Left lobe of liver (tissue), 2 donors: ENCODE measurements around the gene CPZ. TPM values are rescaled to one million over a fixed set of nuclear protein-coding genes. Genes with fewer than 3 reads are reported as not detected.

Experiments used
- ATAC-seq: fragments of 200-7000 bp; cut with Tn5 transposase; one replicate; pipeline ENCODE4 v1.9.1; 2020; ENCODE audit warnings: mild to moderate bottlenecking, moderate library complexity
- DNase-seq: peaks from one replicate; pipeline ENCODE4 v3.0.0-alpha.2; 2020; ENCODE audit warnings: low spot score
- total RNA-seq: library from RNA; stranded (reverse); gene quantifications from one replicate; pipeline ENCODE4 v1.2.1, GENCODE V29; 2021
- donor health status: DM: no; HTN: no; CAD: no; lungs with moderate emphysema.
- donor health status: DM: no; HTN: yes; CAD: no.

Gene CPZ
- total RNA-seq: 0.45 TPM

DNA sequence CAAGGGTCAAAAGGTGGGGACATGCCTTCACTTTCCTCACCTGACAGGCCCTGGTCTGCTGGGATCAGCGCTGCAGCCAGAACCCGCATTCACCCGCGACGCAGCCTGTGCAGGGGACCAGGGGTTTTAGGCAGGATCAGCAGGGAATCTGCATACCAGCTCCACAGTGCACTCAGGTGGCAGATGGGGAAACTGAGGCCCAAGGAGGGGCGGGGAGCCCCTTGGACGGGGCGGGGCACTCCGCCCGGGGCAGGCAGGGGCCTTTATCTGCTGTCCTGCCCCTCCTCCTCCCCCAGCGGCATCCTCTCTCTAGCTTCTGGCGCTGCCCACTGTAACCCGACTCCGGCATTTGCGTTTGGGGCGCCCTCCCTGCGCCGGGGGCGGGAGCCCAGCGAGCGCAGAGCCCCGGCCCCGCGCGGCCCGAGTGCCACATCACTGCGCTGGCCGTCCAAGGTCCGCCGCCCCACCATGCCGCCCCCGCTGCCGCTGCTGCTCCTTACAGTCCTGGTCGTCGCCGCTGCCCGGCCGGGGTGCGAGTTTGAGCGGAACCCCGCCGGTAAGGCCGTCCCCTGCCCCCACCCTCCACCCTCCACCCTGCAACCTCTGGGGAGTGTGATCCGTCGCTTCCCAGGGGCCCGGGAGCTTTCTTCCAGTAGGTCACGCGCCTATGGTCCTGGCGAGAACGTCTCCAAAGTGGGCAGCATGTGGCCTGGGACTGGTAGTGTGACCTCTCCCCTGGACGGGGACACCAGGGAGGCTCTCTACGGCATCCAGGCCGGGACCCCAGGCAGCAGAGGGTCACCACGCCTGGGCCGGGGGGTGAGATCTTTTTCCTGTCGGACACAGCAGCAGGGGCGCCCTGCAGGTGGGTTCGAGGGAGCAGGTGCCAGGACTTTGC is at the start of gene CPZ:
Gene CPZ, plus strand, starts transcription at position 400 of the 898 bp plus-strand sequence. Its CDS starts 69 bp downstream, at position 469.
- no peak for ATAC-seq

DNA sequence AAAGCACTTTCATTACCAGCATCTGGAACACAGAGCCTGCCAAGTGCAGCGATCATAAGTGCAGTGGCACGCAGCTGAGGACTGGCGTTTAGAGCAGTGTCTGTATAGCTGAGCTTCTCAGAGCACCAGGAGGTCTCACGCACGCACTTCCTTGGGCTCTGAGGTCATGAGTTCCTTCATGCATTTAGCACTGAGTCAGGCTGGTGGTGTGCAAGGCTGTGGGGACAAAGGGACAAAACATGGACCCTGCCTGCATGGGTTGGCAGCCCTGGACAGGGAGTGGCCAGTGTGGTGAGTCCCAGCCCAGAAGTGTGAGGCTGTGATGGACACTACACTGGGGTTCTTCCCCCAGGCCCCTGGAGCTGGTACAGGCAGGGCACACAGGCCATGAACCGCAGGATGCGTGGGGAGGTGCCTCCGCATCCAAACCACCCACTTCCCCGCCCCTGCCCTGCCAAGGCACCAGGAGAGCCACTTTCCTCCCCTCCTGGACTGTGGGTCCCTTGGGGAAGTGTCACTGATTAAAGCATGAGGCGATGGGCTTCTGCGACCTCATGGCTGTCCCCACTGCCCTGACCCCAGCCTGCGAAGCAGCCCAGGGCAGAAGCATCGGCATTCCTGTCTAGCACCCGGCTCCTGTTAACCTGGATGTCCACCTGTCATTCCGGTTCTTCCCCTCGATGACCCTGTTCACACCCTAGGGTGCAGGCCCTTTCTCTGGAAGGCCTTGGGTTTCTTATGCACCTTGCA is 49.6 kb upstream of the CPZ start:
- ATAC-seq (no peak), DNase-seq (no peak)

More for the DNA sequence above, at the start of gene CPZ:
- DNase-seq: no peak

DNA sequence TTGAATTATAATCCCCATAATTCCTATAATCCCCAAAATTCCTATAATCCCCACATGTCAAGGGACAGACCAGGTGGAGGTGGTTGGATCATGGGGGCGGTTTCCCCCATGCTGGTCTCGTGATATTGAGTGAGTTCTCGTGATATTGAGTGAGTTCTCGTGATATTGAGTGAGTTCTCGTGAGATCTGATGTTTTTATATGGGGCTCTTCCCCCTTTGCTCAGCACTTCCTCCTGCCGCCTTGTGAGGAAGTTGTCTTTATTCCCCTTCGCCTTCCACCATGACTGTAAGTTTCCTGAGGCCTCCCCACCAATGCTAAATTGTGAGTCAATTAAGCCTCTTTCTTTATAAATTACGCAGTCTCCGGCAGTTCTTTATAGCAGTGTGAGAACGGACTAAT is 48.9 kb upstream of the CPZ start:
- ATAC-seq (no peak), DNase-seq (no peak)

DNA sequence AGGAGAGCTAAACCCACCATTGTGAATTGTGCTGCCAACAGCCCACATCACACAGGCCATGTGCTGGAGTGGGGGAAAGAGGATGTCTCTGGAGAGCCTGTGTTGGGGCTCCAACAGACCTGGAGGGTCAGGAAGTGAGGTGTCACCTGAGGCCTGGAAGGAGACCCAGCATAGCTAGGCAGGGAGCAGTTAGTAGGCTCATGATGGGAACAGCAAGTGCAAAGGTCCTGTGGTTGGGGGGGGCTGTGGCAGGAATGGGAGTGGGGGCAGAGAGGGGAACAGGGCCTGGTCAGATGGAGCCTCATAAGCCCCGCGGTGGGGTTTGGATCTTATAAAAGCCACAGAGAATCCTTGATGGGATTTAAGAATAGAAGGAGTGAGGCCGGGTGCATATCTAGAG is 48.3 kb upstream of the CPZ start:
- no peak for DNase-seq
- ATAC-seq: no peak

DNA sequence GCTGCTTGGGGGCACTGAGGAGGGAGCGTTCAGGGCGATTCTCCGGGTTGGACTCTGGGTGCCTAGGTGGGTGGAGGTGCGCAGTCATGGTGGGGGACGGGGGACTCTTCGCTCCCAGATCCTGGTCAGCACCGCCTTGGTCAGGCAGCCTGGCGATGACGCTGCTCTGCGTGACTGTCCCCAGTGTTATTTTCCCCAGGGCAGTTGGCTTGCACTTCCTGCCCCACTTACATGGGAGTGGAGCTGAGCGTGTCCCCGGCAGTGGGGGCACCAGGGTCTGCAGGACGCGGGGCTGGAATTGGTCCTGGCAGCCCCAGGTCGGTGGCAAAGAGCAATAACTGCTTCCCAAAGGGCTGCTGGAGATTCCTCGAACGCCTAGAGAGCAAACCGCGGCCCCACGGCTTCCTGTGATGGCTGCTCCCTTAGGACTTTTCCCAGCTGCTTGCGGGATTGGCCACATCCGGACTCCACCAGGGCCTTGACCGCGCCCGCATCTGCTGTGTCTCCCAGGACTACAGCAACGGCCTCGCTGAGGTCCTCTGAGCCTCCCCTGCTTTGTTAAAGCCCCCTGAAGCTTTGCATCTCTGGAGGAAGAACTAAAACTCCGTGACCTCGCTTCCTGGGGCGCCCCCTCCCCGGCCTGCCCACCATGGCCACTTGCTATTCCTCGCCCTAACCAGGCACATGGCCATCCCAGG is 47.7 kb upstream of the CPZ start:
- no peak for ATAC-seq
- no peak for DNase-seq

DNA sequence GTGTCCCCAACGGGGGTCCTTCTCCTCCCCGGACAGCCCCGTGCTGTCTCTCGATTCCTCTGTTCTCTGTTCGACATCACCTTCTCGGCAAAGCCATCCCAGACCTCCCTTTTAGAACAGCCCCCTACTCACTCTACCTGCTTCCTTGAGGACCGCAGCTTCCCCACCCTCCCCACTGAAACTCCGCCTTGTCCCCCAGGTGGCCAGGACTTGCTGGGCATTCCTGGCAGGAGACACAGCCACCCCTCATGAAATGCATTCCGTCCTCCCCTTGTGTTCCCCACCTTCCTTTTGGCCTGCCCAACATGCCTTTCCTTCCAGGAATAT is 47.2 kb upstream of the CPZ start:
- no peak for ATAC-seq

DNA sequence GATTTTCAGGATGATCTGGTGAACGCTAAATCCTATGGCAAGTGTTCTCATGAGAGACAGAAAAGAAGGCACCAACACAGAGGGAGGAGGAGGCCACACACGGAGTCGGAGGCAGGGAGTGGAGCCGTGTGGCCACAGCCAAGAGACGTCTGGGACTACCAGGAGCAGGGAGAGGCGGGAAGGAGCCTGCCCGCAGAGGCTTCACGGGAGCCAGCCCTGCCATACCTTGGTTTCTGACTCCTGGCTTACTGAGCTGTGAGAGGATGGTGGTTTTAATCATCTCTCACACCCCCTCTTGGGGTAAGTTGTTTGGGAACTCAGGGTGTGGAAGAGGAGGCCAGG is 45.8 kb upstream of the CPZ start:
- ATAC-seq: no peak
- no peak for DNase-seq

More for the DNA sequence above, 47.2 kb upstream of the CPZ start:
- no peak for DNase-seq

DNA sequence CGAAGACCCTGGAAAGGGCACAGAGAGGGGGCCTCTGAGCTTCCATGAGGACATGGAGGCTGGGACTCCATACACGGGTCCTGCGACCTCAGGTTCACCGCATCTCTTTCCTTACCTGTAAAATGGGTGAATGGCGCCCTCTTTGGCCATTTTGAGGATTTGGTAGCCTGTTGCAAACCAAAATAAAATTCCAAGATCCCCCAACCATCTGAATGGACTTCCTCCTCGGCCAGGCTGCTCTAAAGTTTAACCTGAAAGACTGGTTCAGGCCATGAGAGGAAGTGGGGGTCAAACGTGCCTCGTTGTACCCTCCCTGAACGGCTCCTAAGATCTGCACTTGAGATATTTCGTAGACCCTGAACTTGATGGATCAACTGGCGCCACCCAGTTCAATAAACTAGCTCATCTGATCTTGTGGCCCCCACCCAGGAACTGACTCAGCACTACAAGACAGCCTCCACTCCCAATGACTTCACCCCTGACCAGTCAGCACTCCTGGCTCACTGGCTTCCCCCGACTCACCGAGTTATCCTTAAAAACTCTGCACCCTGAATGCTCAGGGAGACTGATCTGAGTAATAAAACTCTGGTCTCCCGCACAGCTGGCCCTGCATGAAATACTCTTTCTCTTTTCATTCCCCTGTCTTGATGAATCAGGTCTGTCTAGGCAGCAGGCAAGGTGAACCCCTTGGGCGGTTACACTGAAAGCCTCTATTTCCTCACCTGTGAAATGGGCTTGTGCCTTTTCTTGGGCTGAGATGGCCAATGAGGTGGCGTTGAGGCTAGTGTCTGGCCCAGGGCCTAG is 45.3 kb upstream of the CPZ start:
- DNase-seq (no peak), ATAC-seq (peak; percentile 23)

DNA sequence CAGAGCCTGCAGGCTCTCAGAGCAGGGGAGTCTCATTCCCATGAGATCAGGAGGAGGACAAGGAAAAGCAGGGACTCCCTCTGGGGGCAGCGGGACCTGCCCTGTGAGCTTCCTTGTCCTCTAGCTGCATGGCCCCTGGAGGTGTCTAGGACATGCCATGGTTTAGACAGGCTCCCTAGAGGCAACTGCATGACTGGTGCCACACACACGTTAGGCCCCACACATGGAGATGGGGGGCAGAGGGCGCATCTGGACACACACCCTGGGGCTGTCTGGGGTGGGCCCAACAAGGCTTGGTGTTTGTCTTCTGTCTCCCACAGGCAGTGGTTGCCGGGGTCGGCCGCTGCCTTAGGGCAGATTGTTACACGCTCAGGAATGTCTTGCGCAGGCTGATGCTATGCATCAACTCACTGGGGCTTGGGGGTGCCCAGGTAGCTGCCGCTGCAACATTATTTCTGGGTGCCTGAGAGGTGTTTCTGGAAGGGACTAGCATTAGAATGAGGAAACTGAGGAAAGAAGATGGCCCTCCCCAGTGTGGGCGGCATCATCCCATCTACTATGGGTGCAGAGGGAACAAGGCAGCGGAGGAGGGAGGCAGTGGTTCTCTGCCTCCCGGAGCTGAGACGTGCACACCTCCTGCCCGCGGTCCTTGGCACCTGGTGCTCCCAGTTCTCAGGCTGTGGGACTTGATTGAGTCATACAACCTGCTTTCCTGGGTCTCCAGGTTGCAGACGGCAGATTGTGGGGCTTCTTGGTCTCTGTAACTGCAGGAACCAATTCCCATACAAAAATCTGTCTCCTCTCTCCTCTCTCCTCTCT is 44.4 kb upstream of the CPZ start:
- ATAC-seq: no peak
- DNase-seq: no peak

DNA sequence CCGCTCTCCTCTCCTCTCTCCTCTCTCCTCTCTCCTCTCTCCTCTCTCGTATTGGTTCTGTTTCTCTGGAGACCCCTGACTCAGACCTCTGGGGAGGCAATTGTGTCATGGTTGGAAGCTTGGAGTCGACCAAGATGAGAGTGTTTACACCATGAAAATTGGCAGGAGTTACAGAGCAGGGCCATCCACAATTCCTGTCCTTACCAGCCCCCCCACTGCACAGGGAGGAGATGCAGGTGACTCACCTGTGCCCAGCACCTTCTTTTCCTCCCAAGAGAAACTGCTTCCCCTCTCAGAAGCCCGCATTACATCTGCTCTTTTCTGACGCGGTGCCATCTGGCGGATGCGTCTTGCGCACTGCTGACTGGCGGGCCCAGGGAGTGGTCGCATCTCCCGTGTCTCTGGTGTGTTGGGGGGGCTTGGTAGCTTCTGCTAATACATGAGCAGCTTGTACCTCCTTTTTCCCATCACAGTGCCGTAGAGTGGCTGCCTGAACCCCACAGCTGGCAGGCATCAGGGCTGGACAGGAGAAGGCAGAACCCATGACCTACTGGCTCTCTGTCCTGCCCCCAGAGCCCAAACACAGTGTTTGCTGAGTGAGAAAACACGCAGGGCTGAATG is 43.7 kb upstream of the CPZ start:
- no peak for ATAC-seq
- DNase-seq: no peak

DNA sequence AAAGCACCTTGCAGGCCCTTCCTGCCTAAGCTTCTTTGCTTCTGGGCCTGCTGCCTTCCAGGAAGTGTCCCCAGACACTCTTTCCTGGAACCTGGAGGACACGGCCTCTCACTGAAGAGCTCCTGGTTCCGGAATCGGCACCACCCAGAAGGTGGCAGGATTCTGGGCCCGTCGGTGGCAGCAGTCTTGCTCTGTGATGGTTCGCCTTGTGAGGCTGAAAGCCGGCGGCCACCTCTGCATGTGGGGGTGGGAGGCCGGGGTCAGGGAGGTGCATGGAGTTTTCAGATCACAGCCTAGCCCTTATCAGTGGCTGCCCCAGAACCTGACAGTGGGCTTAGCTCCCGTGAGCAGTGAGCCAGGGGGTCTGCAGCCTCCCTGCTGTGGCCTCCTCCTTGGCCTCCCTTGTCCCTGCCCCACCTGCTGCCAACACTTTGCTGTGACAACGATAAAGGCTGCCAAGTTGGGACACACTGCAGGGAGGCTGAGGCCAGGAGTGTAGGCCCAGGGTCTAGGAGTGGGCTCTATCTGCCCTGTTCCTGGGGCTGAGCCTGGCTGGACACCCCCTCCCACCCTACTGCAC is 43.1 kb upstream of the CPZ start:
- no peak for ATAC-seq

DNA sequence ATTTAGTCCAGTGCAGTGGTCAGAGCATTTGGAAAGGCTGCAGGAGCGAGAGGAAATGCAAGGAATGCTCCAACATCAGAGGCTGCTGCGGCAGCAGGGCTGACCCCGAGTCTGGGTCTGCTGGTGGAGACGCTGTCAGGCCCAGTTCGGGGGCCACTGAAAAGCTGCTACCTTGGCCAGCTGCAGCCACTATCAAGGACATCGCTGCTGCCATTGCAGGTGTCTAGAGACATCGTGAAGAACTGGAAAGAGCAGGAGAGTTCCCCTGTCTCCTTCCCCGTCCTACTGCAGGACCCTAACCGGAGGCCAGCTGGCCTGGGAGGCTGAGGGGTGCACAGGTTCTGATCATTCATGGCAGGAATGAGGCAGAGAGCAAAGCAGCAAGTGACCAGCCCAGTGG is 41.9 kb upstream of the CPZ start:
- ATAC-seq: no peak
- DNase-seq: no peak

More for the DNA sequence above, 43.1 kb upstream of the CPZ start:
- DNase-seq: no peak

DNA sequence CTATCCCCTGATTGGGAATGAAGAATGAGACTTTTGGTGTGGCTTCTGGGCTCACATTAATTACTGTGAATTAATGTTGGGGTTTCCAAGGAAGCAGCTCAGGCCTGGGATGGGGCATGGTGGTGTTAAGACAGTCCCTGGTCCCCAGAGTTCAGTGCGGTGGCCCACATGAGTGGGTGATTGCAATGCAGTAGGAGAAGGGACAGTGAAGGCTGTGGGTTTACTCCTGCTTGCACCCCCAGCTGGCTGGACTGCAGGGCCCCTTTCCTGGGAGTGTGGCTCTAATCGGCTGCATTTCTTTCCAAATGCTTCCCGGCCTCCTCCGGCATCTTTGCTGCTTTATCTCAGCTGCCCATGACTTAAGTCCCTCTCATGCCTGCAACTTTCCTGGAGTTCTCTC is 40.5 kb upstream of the CPZ start:
- ATAC-seq: no peak
- DNase-seq: no peak

DNA sequence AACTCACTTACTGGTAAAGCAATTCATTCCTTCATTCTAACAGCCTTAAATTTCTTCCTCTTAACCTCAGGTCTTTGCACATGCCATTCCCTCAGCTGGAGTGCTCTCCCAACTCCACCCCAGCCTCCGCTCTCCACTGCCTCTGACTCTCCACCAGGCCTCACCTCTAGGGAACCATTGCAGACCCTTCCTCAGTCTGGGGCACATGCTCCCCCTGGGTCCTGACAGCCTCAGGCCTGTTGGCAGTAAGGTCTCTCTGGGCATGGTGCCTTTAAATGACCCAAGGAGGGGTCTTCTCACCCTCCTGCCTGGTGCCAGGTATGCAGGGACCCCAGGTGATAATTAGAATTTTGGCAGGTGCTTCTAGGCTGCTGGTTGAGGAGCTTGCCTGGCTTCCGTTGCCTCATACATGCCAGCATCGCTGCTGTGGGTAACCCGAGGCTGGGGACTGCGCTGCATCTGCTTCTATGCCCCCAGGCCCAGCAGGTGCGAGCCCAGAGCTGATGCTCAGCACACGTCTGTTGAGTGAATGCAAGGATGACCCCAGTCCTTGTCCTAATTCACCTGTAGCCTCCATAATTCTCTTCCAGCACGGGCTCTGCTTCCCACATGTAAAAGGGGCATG is 39.9 kb upstream of the CPZ start:
- DNase-seq: no peak

DNA sequence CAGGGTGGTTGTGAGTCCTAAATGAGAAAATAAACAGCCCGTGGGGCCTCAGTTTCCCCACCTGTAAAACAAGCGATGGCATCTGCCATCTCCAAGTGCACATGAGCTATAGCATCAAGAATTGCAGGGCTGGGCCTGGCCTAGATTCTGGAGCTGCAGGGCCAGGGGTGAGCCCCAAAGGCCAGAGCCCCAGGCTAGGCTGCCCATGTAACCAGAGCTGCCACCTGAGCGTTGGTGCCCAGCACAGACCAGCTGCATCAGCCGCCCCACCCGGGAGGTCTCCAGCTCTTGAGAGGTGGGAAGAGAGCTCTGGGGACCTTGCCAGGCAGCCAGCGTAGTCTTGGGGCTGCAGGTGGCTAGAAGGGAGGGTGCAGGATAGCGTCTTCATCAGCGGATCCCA is 39.3 kb upstream of the CPZ start:
- no peak for DNase-seq
- ATAC-seq: no peak

More for the DNA sequence above, 39.9 kb upstream of the CPZ start:
- ATAC-seq: no peak

DNA sequence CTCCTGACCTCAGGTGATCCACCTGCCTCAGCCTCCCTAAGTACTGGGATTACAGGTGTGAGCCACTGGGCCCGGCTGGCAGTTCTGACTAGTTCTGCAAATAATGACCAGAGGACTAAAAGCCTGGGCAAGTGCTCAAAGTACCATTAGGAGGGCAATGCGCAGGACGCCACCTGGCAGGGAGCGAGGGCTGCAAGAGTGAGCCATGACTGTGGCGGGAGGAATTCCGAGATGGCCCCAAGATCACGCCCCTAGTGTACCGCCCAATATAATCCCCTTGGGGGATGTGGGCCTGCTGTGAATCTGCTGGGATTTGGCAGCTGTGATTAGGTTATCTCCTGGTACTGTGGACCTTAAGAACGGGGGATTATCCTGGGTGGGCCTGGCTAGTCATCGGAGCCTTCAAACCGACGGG is 38.6 kb upstream of the CPZ start:
- ATAC-seq: no peak
- no peak for DNase-seq

DNA sequence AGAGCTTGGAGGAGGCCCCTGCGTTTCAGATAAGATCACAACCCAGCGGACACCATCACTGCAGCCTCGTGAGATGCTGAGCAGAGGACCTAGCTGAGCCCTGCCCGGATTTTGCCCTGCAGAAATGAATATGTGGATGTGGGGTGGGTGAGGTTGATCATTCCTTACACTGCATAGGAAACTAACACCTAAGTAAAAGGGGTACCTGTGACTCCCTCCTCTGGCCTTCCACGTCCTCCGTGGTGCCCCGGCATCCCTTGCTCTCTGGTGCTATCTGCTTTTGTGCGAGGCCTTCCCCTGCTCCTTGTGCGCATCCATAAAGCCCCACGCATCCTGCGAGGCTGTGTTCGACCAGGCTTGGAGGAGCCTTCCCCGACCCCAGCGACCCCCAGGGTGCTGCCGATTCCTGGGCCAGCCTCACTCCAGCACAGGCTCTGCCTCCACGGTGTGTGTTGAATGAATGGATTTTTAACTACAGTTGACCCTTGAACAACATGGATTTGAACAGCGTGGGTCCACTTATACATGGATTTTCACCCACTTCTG is 37.9 kb upstream of the CPZ start:
- DNase-seq (no peak), ATAC-seq (no peak)

DNA sequence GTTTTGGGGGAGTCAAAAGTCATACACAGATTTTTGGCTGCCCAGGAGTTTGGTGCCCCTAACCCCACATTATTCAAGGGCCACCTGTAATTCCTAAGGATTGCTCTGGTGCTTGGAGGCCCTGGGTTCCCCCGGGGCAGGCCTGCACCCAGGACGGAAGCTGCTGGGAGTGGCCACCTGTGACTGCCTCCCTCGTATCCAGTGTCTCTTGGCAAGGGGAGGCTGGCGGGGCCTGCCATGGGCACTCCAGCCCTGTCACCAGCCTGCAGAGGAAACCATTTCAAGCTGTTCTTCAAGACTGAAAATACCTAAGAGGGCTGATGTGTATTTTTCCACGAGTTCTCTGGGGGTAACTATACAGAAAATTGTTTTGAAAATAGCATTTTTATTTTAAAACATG is 36.8 kb upstream of the CPZ start:
- ATAC-seq: no peak
- no peak for DNase-seq
